ENCODE data around the gene LHFPL6.

The LHFPL6 gene

GRCh38 chr13:39462428-39462827 lies 140.6 kb downstream of the LHFPL6 start:
- no peak for TF ChIP-seq POLR2A (IDR thresholded peaks at IDR 0.05; ENCODE audit: extremely low read depth, insufficient read length)
- TF ChIP-seq MYC (IDR thresholded peaks at IDR 0.05; ENCODE audit: low read depth, low read length), result no peak
- TF ChIP-seq CTCF (IDR thresholded peaks at IDR 0.05; ENCODE audit: low read depth, low read length), result no peak
- no peak for TF ChIP-seq MAX (IDR thresholded peaks at IDR 0.05; ENCODE audit: low read depth, low read length)
- no peak for DNase-seq (ENCODE audit: low read depth)
- no peak overlapping the region for H3K4me3 ChIP-seq (ENCODE audit: low read depth, low read length)

GRCh38 chr13:39461685-39462266 lies 141.2 kb downstream of the LHFPL6 start:
- no peak for TF ChIP-seq MAX (IDR thresholded peaks at IDR 0.05; ENCODE audit: low read depth, low read length)
- no peak for TF ChIP-seq POLR2A (IDR thresholded peaks at IDR 0.05; ENCODE audit: extremely low read depth, insufficient read length)
- TF ChIP-seq CTCF (IDR thresholded peaks at IDR 0.05; ENCODE audit: low read depth, low read length), result no peak
- no peak for TF ChIP-seq MYC (IDR thresholded peaks at IDR 0.05; ENCODE audit: low read depth, low read length)
- no peak for DNase-seq (ENCODE audit: low read depth)
- H3K4me3 ChIP-seq (ENCODE audit: low read depth, low read length), result no peak overlapping the region

GRCh38 chr13:39457274-39457673 lies 145.7 kb downstream of the LHFPL6 start:
- no peak for TF ChIP-seq CTCF (IDR thresholded peaks at IDR 0.05; ENCODE audit: low read depth, low read length)
- TF ChIP-seq MAX (IDR thresholded peaks at IDR 0.05; ENCODE audit: low read depth, low read length), result no peak
- TF ChIP-seq POLR2A (IDR thresholded peaks at IDR 0.05; ENCODE audit: extremely low read depth, insufficient read length), result no peak
- TF ChIP-seq MYC (IDR thresholded peaks at IDR 0.05; ENCODE audit: low read depth, low read length), result no peak

GRCh38 chr13:39455521-39456175 lies 147.3 kb downstream of the LHFPL6 start:
- TF ChIP-seq POLR2A (IDR thresholded peaks at IDR 0.05; ENCODE audit: extremely low read depth, insufficient read length) (no peak), MYC (IDR thresholded peaks at IDR 0.05; ENCODE audit: low read depth, low read length) (no peak), MAX (IDR thresholded peaks at IDR 0.05; ENCODE audit: low read depth, low read length) (no peak), CTCF (IDR thresholded peaks at IDR 0.05; ENCODE audit: low read depth, low read length) (no peak)
- H3K4me3 ChIP-seq (ENCODE audit: low read depth, low read length), result no peak overlapping the region
- DNase-seq (ENCODE audit: low read depth), result peak; percentile 22

More at GRCh38 chr13:39457274-39457673, 145.7 kb downstream of the LHFPL6 start:
- no peak for DNase-seq (ENCODE audit: low read depth)
- H3K4me3 ChIP-seq (ENCODE audit: low read depth, low read length), result no peak overlapping the region

- no peak for DNase-seq (ENCODE audit: low read depth)
- TF ChIP-seq MAX (IDR thresholded peaks at IDR 0.05; ENCODE audit: low read depth, low read length) (no peak), MYC (IDR thresholded peaks at IDR 0.05; ENCODE audit: low read depth, low read length) (no peak), POLR2A (IDR thresholded peaks at IDR 0.05; ENCODE audit: extremely low read depth, insufficient read length) (no peak), CTCF (IDR thresholded peaks at IDR 0.05; ENCODE audit: low read depth, low read length) (no peak)
- peak overlapping the region; percentile 52 for H3K4me3 ChIP-seq (ENCODE audit: low read depth, low read length)
Measured at GRCh38 chr13:39452834-39453233, 150.2 kb downstream of the LHFPL6 start.
